DMS53 (cell line): ENCODE measurements around the gene STRAP.
"Not testable (repeated sequence)": the region's sequence is repeated elsewhere in the genome, so short reads cannot be mapped to it uniquely, and the experiment has no call there.

ENCODE experiments used
- DNase-seq: peaks from one replicate; lab custom pipeline; 2025; lab: John Stamatoyannopoulos, UW

Gene STRAP

GRCh38 chr12:15873556-15873955 is 8.6 kb upstream of the STRAP start:
- DNase-seq: no peak

DNA sequence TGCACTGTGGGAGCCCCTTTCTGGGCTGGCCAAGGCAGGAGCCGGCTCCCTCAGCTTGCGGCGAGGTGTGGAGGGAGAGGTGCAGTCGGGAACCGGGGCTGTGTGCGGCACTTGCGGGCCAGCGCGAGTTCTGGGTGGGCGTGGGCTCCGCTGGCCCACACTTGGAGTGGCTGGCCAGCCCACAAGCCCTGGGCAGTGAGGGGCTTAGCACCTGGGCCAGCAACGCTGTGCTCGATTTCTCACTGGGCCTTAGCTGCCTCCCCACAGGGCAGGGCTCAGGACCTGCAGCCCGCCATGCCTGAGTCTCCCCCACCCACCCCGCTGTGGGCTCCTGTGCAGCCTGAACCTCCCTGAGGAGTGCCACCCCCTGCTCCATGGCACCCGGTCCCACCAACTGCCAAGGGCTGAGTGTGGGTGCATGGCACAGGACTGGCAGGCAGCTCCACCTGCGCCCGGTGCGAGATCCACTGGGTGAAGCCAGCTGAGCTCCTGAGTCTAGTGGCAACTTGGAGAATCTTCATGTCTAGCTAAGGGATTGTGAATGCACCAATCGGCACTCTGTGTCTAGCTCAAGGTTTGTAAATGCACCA is 7.5 kb upstream of the STRAP start:
- not testable (repeated sequence) for DNase-seq

DNA sequence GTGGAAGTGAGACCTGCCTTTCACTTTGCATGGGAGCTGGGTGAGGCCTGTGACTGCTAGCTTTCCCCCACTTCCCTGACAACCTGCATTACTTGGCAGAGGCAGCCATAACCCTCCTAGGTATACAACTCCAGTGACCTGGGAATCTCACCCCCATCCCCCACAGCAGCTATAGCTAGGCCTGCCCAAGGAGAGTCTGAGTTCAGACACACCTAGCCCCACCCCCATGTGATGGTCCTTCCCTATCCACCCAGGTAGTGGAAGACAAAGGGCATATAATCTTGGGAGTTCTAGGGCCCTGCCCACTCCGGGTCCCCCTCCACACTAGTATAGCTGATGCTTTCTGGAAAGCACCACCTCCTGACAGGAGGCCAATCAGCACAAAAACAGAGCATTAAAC is 6.3 kb upstream of the STRAP start:
- DNase-seq: no peak

DNA sequence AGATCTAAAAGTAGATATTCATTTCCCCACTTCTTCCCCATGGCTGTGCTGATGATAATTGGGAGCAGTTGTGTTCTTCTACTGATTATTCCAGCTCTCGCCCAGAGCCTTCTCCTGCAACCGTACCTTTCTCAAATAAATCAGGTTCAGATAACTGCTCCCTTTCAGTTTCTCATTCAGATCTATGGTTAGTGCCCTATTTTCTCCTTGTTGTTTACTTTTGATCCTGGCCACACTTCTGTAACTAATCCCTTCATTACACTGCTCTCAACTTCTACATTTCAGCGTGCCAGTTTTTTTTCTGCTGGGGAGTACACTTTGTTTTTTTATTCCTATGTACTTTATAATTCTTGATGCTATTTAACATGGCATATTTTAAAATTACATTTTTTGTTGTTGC is 2.8 kb upstream of the STRAP start:
- no peak for DNase-seq

DNA sequence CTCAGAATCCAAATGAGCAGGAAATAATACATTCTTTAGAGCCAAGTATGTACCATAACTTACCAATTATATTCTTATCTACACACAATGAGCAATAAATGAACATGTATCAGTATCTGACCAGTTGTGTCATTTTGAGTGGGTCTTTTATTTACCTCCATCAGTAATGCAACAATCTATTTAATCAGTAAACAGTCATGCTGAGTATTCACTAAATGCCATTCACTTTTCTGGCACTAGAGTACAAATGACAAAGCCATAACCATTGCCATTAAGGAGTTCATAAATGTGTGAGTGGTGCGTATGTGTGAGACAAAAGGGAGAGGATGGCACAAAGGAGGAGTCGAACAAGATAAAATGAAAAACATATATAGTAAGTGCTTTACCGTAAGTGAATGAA is 1.5 kb upstream of the STRAP start:
- peak; percentile 82 for DNase-seq

GRCh38 chr12:15883536-15883935 is 1.3 kb downstream of the STRAP start:
- no peak for DNase-seq

GRCh38 chr12:15886372-15887042 is 4.3 kb downstream of the STRAP start:
- DNase-seq: peak; percentile 60

DNA sequence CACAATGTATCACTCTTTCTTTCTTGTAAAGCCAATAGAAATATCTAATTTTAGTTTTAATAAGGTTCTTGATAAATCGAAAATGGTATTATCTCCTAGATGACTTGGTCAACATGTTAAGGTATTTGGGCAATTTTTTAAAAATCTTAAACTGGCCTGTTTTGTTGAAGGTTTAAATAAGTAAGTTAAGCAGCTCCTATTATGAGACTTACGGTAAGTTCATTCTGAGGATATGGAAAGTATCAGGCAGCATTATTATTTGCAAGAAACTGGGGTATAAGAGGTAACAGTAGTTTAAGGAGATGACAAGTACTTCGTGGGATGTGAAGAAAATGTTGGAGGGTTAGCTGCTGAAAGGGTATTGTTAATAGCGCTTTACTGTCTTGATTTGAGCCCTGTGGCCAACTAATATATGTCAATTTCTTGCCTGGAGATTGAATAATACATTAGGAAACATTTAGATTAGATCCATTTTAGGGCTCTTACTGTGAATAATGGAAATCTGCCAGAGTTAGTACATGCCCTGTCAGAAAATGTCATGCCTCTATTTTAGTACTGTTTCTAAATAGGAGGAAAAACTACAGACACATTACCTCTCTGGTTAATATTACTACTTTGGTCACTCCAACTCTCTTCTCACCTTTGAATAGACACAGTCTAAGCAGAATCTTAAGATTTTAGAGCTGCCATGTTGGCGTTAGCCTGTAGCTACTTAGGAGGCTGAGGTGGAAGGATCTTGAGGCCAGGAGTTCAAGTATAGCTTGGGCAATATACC is 5.0 kb downstream of the STRAP start:
- no peak for DNase-seq

DNA sequence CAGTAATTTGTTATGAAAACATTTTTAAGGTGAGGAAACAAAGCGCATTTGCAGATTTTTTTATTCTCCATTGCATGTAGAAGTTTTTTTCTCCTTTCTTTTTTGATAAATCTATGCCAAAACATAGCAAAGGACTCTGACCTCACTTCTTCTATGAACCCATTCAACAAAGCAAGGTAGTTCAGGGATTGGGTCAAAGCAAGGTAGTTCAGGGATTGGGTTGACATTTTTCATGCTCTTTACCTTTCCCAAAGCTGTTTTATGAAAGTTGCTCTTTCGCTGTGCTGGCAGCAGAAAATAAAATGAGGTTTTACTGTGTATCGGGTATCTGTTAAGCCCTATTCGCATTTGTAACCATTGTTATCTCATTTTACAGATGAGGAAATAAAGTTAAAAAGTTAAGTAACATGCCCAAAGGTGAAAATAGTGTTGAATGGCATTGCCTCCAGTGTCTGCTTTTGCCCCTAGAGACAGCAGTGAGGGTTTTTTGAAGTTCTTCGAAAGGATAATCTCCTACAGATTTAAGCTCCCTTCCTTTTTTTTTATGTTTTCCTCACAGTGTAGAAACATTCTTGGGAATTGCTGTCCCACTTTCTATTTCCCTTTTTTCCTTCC is 10.6 kb downstream of the STRAP start:
- no peak for DNase-seq

DNA sequence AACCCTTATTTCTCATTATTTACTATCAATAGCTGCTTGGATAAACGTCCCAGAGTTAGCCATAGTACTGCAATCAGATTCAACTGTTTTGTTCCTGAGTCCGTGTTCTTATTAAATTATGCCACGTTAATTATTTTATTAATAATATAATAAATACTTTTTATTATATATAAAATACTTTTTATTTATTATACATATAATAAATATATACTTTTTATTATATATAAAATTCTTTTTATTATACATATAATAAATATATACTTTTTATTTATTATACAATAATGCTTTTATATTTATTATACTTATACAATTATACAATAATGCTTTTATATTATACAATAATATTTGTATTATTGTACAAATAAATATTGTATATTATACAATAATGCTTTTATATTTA is 11.1 kb downstream of the STRAP start:
- no peak for DNase-seq

DNA sequence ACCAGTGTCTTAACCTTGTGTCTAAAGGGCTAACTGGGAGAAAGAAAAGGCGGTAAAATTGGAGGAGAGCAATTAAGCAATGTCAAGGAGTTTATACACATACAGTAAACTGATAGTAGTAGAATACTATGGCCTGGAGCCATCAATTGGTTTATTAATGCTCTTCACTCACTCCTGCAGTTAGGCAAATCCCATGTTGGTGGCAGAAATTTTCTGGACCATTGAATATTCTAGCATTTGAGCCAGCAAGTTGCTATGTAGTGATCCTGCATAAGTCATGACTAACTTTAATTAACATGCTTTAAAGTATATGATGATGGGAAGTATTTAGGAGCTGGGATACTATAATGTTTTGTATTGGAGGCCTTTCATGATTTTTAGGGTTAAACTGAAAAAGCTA is 14.7 kb downstream of the STRAP start:
- DNase-seq: no peak

- DNase-seq: no peak
Observed at GRCh38 chr12:15897433-15897832, 15.2 kb downstream of the STRAP start.

DNA sequence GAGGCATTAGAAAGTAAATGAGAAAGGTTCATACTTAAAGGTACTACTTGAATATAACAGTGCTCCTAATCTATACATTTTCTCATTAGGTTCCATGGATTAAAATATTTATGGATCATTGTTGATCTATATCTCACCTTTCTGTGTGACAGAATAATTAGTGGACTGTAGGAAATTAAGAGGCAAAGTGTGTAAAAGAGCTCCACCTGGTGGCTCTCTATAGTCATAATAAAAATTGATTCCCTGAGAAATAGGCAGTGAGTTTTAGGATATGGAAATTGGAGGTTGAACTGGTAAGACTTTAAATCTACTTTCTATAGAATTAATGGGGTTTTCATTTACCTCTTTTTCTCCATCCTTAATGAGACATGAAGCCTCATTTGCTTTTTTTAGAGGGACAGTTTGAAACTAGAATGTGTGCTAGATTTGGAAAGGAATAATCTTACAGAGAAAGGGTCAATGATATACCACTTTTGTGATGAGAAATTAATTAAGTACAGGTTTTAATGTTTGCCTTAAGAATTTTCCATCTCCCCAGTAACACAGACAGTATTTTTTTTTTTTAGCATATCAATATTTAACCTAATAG is 17.2 kb downstream of the STRAP start:
- DNase-seq: peak; percentile 76

DNA sequence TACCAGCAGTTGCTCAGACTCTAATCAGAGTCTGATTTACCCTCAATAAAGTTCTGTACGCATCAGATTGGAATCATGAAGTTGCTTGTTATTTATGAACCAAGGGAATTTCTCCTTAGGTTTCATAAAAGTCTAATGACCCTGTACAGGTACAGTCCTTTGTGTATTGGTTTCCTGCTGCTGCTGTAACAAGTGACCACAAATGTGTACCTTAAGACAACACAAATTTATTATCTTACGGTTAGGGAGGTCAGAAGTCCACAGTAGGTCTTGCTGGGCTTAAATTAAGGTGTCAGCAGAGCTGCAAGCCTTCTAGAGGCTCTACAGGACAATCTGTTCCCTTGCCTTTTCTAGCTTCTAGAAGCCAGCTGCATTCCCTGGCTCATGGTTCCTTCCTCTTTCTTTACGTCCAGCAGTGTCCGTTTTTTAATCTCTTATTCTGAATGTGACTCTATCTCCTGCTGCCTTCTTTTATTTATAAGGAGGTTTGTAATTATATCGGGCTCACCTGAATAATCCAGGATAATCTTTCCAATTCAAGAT is 22.3 kb downstream of the STRAP start:
- no peak for DNase-seq

DNA sequence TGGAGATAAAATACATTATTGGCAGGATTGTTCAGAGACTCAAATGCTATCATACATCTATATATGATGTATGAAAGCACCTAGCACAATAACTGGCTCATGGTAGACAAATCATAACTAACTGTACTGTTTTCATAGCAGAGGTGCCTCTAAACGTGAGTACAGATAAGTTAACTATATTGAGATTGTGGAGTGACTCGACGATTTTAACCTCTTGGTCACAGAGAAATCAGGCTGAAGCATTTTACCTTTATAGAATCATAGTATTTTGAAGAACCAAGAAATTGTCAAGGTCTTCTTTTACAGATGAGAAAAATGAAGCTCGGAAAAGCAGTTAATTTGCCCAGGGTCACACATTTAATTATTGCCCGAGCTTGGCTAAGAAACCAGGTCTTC is 28.3 kb downstream of the STRAP start:
- DNase-seq: peak; percentile 66

GRCh38 chr12:15910864-15911721 is 28.9 kb downstream of the STRAP start, which contains the start of gene DERA:
TSS of gene DERA (plus strand) at chr12:15911332. CDS start at chr12:15911384, 52 bp downstream.
- DNase-seq: peak; percentile 97

DNA sequence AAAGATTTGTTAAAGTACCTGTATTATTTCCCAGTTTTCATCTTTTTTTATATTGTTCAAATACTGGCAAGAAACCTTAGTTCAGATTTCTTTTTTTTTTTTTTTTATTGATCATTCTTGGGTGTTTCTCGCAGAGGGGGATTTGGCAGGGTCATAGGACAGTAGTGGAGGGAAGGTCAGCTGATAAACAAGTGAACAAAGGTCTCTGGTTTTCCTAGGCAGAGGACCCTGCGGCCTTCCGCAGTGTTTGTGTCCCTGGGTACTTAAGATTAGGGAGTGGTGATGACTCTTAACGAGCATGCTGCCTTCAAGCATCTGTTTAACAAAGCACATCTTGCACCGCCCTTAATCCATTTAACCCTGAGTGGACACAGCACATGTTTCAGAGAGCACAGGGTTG is 29.7 kb downstream of the STRAP start:
- DNase-seq: not testable (repeated sequence)

DNA sequence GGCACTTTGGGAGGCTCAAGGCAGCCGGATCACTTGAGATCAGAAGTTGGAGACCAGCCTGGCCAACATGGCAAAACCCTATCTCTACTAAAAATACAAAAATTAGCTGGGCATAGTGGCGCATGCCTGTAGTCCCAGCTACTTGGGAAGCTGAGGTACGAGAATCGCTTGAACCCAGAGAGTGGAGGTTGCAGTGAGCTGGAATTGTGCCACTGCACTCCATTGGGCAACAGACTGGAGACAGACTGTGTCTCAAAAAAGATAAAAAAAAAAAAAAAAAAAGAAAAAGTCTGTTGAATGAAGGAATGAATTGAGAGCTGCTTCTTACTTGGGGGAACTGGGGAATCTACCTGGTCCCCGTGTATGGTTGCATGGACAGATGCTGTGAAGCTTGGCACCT is 31.9 kb downstream of the STRAP start:
- DNase-seq: not testable (repeated sequence)

DNA sequence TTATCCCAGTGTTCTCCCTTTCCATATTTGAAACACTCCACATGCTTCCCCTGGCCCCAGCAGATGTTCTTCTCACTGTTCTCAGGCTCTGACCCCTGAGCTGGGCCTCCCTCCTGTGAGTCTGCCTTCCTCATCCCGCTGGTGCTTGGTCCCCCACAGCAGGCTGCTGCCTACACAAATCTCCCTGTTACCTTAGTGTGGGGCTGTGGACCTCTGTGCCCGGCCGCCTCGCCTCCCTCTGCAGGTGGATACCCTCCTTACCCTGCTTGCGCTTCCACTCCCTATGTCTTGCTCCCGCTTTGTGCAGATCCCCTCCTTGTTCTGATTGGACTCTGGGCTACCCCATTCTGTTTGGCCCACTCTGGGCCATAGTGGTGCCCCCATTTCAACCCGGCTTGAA is 35.9 kb downstream of the STRAP start:
- no peak for DNase-seq

DNA sequence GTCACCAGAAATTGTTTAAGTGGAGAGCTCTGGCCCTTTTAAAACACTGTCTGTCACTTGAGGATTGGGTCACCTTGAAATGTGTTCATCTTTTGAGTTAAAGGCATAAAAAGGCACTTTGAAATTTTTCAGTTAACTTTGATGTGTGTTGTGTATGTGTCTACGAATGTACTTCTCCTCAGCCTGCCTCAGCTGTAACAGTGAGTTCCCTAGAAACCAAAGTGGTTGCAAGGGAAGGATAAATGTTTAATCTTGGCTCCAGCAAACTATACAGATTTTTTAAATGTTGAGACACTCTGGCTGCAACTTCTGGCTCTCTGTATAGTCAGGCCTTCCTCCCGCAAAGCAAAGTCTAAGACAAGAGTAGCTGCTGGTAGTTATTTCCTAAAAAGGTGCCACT is 37.2 kb downstream of the STRAP start:
- DNase-seq: no peak

DNA sequence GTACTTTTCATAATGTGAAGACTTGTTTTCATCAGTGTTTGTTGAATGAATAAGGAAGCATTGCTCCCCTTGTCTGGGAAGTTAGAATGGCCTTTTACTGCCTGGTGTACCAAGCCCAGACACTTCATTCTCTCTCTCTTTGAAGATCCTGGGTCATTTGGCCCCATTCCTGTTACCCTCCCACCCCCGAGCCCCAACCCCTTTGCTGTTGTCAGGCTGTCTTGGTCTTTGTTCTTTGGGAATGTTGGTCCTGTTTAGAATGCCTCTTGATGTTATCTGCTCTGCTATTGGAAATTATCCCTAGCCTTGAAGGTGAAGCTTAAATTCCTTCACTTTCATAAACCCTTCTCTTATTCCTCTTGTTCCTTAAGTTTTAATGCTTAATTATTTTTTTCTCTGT is 42.8 kb downstream of the STRAP start:
- DNase-seq: no peak
